Type B pancreatic cell (in vitro differentiated cells): ENCODE results near the gene HOXB5. TPM values are rescaled to one million over a fixed set of nuclear protein-coding genes. Genes with fewer than 3 reads are reported as not detected.
A peak's percentile ranks its signal among the peaks of the same experiment; 100 is the strongest.

Source experiments
- DNase-seq: peaks from one replicate; pipeline ENCODE4 v3.0.0; 2021; ENCODE audit warnings: mixed read lengths; ENCODE audit not compliant: unreplicated experiment; ENCODE audit errors: extremely low spot score
- H3K27ac Mint-ChIP-seq: 2 replicates; pipeline ENCODE4 v1.8.0; 2021; ENCODE audit warnings: mild to moderate bottlenecking, mixed read lengths
- H3K27me3 Mint-ChIP-seq: 2 replicates; pipeline ENCODE4 v1.8.0; 2021; ENCODE audit warnings: mixed read lengths
- H3K36me3 Mint-ChIP-seq: 2 replicates; pipeline ENCODE4 v1.8.0; 2021; ENCODE audit warnings: mixed read lengths
- H3K4me1 Mint-ChIP-seq: one replicate; pipeline ENCODE4 v1.8.0; 2021; ENCODE audit warnings: mixed read lengths; ENCODE audit not compliant: unreplicated experiment
- H3K4me3 Mint-ChIP-seq: 2 replicates; pipeline ENCODE4 v1.8.0; 2021; ENCODE audit warnings: mild to moderate bottlenecking, mixed read lengths
- H3K9me3 Mint-ChIP-seq: 2 replicates; pipeline ENCODE4 v1.8.0; 2021; ENCODE audit warnings: mixed read lengths
- CTCF ChIP-seq: fragments of 200-600 bp; sonication (generic); conservative IDR thresholded peaks from 2 replicates; pipeline ENCODE4 v1.5.0; 2021; ENCODE audit warnings: antibody characterized with exemption, mild to moderate bottlenecking
- total RNA-seq: library from RNA; stranded (reverse); gene quantifications from 2 replicates; pipeline ENCODE4 v1.2.1, GENCODE V29; 2021; ENCODE audit warnings: low replicate concordance

The HOXB5 gene
- total RNA-seq, 1 donor from 2014 or later = 20.8 TPM

GRCh38 chr17:48627118-48627597, 33.6 kb upstream of the HOXB5 start:
- no peak for TF ChIP-seq CTCF
- Mint-ChIP-seq H3K27ac (no peak overlapping the region), H3K4me3 (peak overlapping the region; percentile 62), H3K4me1 (peaks cover 6% of the 10 kb centered on the region), H3K9me3 (no peaks in the 10 kb centered on the region), H3K36me3 (no peaks in the 10 kb centered on the region), H3K27me3 (peaks cover 98% of the 10 kb centered on the region)
- no peak for DNase-seq

GRCh38 chr17:48626245-48627117, 32.9 kb upstream of the HOXB5 start, which contains the start of gene HOXB9:
Gene HOXB9, minus strand, starts transcription at chr17:48626358. Its CDS starts 89 bp downstream, at chr17:48626269.
- DNase-seq = no peak
- peaks cover 9% of the 10 kb centered on the region for H3K4me1 Mint-ChIP-seq

GRCh38 chr17:48625495-48626244, 32.1 kb upstream of the HOXB5 start:
- no peaks in the 10 kb centered on the region for H3K9me3 Mint-ChIP-seq
- H3K27ac Mint-ChIP-seq = no peak overlapping the region
- no peak for TF ChIP-seq CTCF
- DNase-seq = no peak
- peak overlapping the region; percentile 88 for H3K4me3 Mint-ChIP-seq
- no peaks in the 10 kb centered on the region for H3K36me3 Mint-ChIP-seq
- peaks cover 98% of the 10 kb centered on the region for H3K27me3 Mint-ChIP-seq
- H3K4me1 Mint-ChIP-seq = peaks cover 9% of the 10 kb centered on the region

More at GRCh38 chr17:48626245-48627117, 32.9 kb upstream of the HOXB5 start, which contains the start of gene HOXB9:
- H3K27ac Mint-ChIP-seq = peak within 1 kb of the TSS; percentile 82
- H3K4me3 Mint-ChIP-seq = peak within 1 kb of the TSS; percentile 88
- peaks cover 98% of the 10 kb centered on the region for H3K27me3 Mint-ChIP-seq
- H3K9me3 Mint-ChIP-seq = no peaks in the 10 kb centered on the region
- no peak for TF ChIP-seq CTCF
- no peaks in the 10 kb centered on the region for H3K36me3 Mint-ChIP-seq

- TF ChIP-seq CTCF = no peak
- DNase-seq = no peak
- Mint-ChIP-seq H3K9me3 (no peaks in the 10 kb centered on the region), H3K36me3 (no peaks in the 10 kb centered on the region), H3K27me3 (peaks cover 98% of the 10 kb centered on the region), H3K4me1 (peaks cover 9% of the 10 kb centered on the region), H3K27ac (no peak overlapping the region), H3K4me3 (peak overlapping the region; percentile 88)
Observed at GRCh38 chr17:48624544-48625494, 31.2 kb upstream of the HOXB5 start.

GRCh38 chr17:48624118-48624517, 30.5 kb upstream of the HOXB5 start:
- Mint-ChIP-seq H3K27me3 (peaks cover 98% of the 10 kb centered on the region), H3K27ac (no peak overlapping the region), H3K9me3 (no peaks in the 10 kb centered on the region), H3K4me1 (peaks cover 14% of the 10 kb centered on the region), H3K36me3 (no peaks in the 10 kb centered on the region), H3K4me3 (peak overlapping the region; percentile 76)
- no peak for DNase-seq
- no peak for TF ChIP-seq CTCF
